Gastrocnemius medialis (tissue), 4 donors: ENCODE data around the gene NAA60. TPM values are rescaled to one million over a fixed set of nuclear protein-coding genes. Genes with fewer than 3 reads are reported as not detected.

Experiments
- ATAC-seq, 2 donors: fragments of 150-250 bp; one replicate each; pipeline ENCODE4 v1.9.1; 2016
- DNase-seq, 2 donors: peaks; one replicate each; pipeline ENCODE4 v3.0.0-alpha.2; 2019
- H3K27ac ChIP-seq, 4 donors: fragments of 200-600 bp; sonication (generic); 1 replicate in 1 of 4; 2 replicates in 3 of 4; pipeline ENCODE4 v1.5.1; 2016 to 2018; ENCODE audit warnings: mild to moderate bottlenecking in 2 of 4, moderate library complexity in 1 of 4
- H3K27me3 ChIP-seq, 3 donors: fragments of 200-600 bp; sonication (generic) in 2 of 3; 1 replicate in 1 of 3; 2 replicates in 2 of 3; pipeline versions ENCODE4 v1.5.1 to v1.6.0; 2016 to 2019; ENCODE audit warnings: mild to moderate bottlenecking in 1 of 3, moderate library complexity in 1 of 3
- H3K36me3 ChIP-seq, 2 donors: fragments of 200-600 bp; sonication (generic) in 1 of 2; one replicate each; pipeline ENCODE4 v1.5.1; 2017 to 2018
- H3K4me1 ChIP-seq, 2 donors: fragments of 200-600 bp; sonication (generic) in 1 of 2; one replicate each; pipeline ENCODE4 v1.5.1; 2016 to 2017; ENCODE audit warnings: mild to moderate bottlenecking in 2 of 2
- H3K4me3 ChIP-seq, 4 donors: fragments of 200-600 bp; sonication (generic) in 3 of 4; 1 replicate in 1 of 4; 2 replicates in 3 of 4; pipeline ENCODE4 v1.5.1; 2016 to 2019; ENCODE audit warnings: mild to moderate bottlenecking in 2 of 4
- H3K9me3 ChIP-seq, 3 donors: fragments of 200-600 bp; sonication (generic) in 2 of 3; 1 replicate in 1 of 3; 2 replicates in 2 of 3; pipeline ENCODE4 v1.5.1; 2016 to 2019
- CTCF ChIP-seq, 5 experiments: fragments of 450-650 bp in 3 of 5; fragments of 200-600 bp in 2 of 5; sonication (generic) in 2 of 5; IDR thresholded peaks in 4 of 5; conservative IDR thresholded peaks in 1 of 5; 1 replicate in 4 of 5; 2 replicates in 1 of 5; pipeline ENCODE4 v1.5.1; 2016 to 2019; ENCODE audit warnings: antibody characterized with exemption in 5 of 5, mild to moderate bottlenecking in 3 of 5, moderate library complexity in 3 of 5
- POLR2A ChIP-seq, 2 donors: fragments of 450-650 bp; IDR thresholded peaks; one replicate each; pipeline ENCODE4 v1.6.1; 2017; ENCODE audit warnings: antibody characterized with exemption in 2 of 2, mild to moderate bottlenecking in 2 of 2, moderate library complexity in 2 of 2
- in situ Hi-C, 4 donors: fragments of 200-750 bp; cut with MboI; loops; one replicate each; pipeline versions ENCODE4 v1.15.0 to v1.8.0; 2017; ENCODE audit warnings: low sequenced_read_pairs in 4 of 4
- intact Hi-C: fragments of 100-400 bp; cut with DNase I; formaldehyde crosslinking; loops from one replicate; pipeline ENCODE4 v1.15.1; 2023; ENCODE audit warnings: low total_unique reads
- total RNA-seq, 4 donors: library from RNA; depleted of rRNA; stranded (reverse); fragments of >200 nt; gene quantifications; one replicate each; pipeline versions ENCODE4 v1.1.0 to v1.2.3, GENCODE V29; 2016

NAA60 gene
- total RNA-seq, 4 donors from 2014 or later, result 14.2 to 16.7 (median 15.4) TPM

- TF ChIP-seq POLR2A (IDR thresholded peaks at IDR 0.05) (no peak), CTCF (IDR thresholded peaks at IDR 0.05 in 4 of 5, conservative IDR thresholded peaks at IDR 0.05 in 1 of 5) (no peak)
- Histone ChIP-seq H3K9me3 (peaks cover 0 to 21% (median 8%) of the 10 kb centered on the region in 3 donors), H3K36me3 (peaks cover 11 to 66% of the 10 kb centered on the region in 2 donors), H3K4me3 (peak overlapping the region; percentile 83 to 92 (median 90)), H3K4me1 (peaks cover 16 to 21% of the 10 kb centered on the region in 2 donors), H3K27me3 (no peaks in the 10 kb centered on the region), H3K27ac (peak overlapping the region; percentile 81 to 92 (median 90))
- no peak for ATAC-seq
- in situ Hi-C loops, result loop anchor here in 2 of 4 donors (10.0 to 25.0 kb wide), 2 partner anchors 93 to 115 kb away; partner anchors contain the start of genes C16orf90 (in 1 of the 2) and ZNF263 (in 1 of the 2)
- DNase-seq, result no peak
- intact Hi-C loops, result loop anchor here (1.0 to 2.0 kb wide), 8 partner anchors 37 to 167 kb away; partner anchors contain the start of genes NAA60, TIGD7, ZNF200 and ZNF263
Observed at GRCh38 chr16:3401719-3402397, 41.6 kb upstream of the NAA60 start.

- in situ Hi-C loops (loop anchor here in 2 of 4 donors (10.0 to 25.0 kb wide), 2 partner anchors 86 to 121 kb away; partner anchors contain the start of genes C16orf90 (in 1 of the 2) and ZNF263 (in 1 of the 2)), intact Hi-C loops (no loop called here)
- Histone ChIP-seq H3K27ac (no peak overlapping the region), H3K9me3 (peaks cover 29 to 68% (median 40%) of the 10 kb centered on the region in 3 donors), H3K4me3 (peak overlapping the region in 1 of 4 donors; percentile 42), H3K4me1 (no peaks in the 10 kb centered on the region), H3K27me3 (no peaks in the 10 kb centered on the region), H3K36me3 (peaks cover 22 to 71% of the 10 kb centered on the region in 2 donors)
- TF ChIP-seq CTCF (IDR thresholded peaks at IDR 0.05 in 4 of 5, conservative IDR thresholded peaks at IDR 0.05 in 1 of 5) (no peak), POLR2A (IDR thresholded peaks at IDR 0.05) (no peak)
- DNase-seq, result no peak
- no peak for ATAC-seq
Observed at GRCh38 chr16:3408561-3409197, 34.8 kb upstream of the NAA60 start.

GRCh38 chr16:3413730-3414379 is 29.6 kb upstream of the NAA60 start:
- intact Hi-C loops (no loop called here), in situ Hi-C loops (loop anchor here in 1 of 4 donors (25.0 kb wide), 1 partner anchor 127 kb away; the partner anchor contains the start of gene ZNF263)
- Histone ChIP-seq H3K4me1 (no peaks in the 10 kb centered on the region), H3K9me3 (peaks cover 17 to 47% (median 25%) of the 10 kb centered on the region in 3 donors), H3K4me3 (no peak overlapping the region), H3K27me3 (no peaks in the 10 kb centered on the region), H3K27ac (no peak overlapping the region), H3K36me3 (peaks cover 3 to 19% of the 10 kb centered on the region in 2 donors)
- DNase-seq (no peak), ATAC-seq (no peak)
- TF ChIP-seq POLR2A (IDR thresholded peaks at IDR 0.05), result no peak
- TF ChIP-seq CTCF (IDR thresholded peaks at IDR 0.05 in 4 of 5, conservative IDR thresholded peaks at IDR 0.05 in 1 of 5), result no peak

GRCh38 chr16:3431779-3432219 is 11.7 kb upstream of the NAA60 start:
- H3K4me1 ChIP-seq, result no peaks in the 10 kb centered on the region
- H3K36me3 ChIP-seq, result peaks cover 2 to 12% of the 10 kb centered on the region in 2 donors
- in situ Hi-C loops (no loop called here), intact Hi-C loops (no loop called here)
- ATAC-seq, result no peak
- no peaks in the 10 kb centered on the region for H3K9me3 ChIP-seq
- DNase-seq, result no peak
- H3K27me3 ChIP-seq, result no peaks in the 10 kb centered on the region
- H3K4me3 ChIP-seq, result peak overlapping the region in 3 of 4 donors; percentile 5 to 29 (median 7)
- H3K27ac ChIP-seq, result no peak overlapping the region
- TF ChIP-seq POLR2A (IDR thresholded peaks at IDR 0.05) (no peak), CTCF (IDR thresholded peaks at IDR 0.05 in 4 of 5, conservative IDR thresholded peaks at IDR 0.05 in 1 of 5) (no peak)
